PFSK-1 (cell line): ENCODE measurements around the gene CCDC50.

ENCODE experiments used
- FOXP2 ChIP-seq: optimal IDR thresholded peaks from 2 replicates; pipeline ENCODE3; 2011; ENCODE audit warnings: borderline replicate concordance, control low read depth, inconsistent platforms; ENCODE audit not compliant: insufficient read depth; ENCODE audit errors: extremely low read length, extremely low read depth
- TAF1 ChIP-seq: IDR thresholded peaks from 2 replicates; pipeline ENCODE4 v1.6.1; 2012; ENCODE audit warnings: low read length, control low read depth, borderline replicate concordance; ENCODE audit not compliant: insufficient read depth

DNA sequence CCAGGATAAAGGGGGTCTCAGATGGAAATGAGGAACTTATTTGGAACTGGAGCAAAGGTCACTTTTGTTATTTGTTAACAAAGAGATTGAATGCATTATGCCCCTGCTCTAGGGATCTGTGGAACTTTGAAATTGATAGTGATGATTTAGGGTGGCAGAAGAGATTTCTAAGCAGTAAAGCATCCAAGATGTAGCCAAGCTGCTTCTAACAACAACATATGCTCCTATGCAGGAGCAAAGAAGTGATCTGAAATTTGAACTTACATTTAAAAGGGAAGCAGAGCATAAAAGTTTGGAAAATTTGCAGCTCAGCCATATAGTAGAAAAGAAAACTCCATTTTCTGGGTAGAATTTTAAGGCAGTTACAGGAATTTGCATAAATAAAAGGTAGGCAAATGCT, 30.3 kb upstream of the CCDC50 start:
- TF ChIP-seq TAF1 (no peak), FOXP2 (no peak)
